Activated CD8-positive, alpha-beta memory T cell treated with anti-CD3 and anti-CD28 coated beads for 48 hours (primary cell): ENCODE data around the gene DNHD1.

ENCODE experiments used
- DNase-seq, 3 experiments: peaks; one replicate each; pipeline ENCODE4 v3.0.0-alpha.2; 2020; ENCODE audit warnings: low read depth in 2 of 3, low spot score in 2 of 3

Gene DNHD1

DNA sequence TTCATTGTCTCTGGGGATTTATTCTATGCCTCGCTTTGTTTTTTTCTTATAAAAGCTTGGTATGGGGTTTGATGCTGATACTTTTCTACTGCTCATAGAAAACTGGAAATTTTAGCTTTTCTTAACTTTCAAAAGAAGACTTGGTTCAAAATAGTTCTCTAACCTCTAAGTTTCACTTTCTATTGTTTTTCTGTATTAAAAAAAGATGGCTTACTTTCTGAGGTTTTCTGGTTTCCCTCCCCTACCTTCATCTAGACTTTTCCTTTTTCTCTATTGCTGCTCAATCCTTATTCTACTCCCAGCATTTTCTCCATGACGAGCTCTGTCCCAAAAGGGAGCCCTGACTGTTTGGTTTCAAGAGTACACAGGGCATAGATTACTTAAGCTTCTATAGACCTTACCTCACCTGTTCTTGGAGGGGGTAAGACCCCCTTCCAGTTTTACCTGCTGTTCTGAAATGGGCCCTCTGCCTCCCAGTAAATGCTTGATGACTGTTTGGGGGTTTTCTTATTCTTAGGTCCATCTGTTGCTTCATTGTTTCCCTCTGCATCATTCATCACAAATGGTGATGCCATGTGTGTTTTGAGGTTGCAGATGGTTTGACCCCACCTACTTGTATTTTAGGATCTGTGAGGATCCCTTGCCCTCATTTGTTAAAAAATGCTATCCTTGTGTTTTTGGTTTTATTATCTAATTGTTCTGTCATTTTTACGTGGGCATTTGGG lies 29.5 kb downstream of the DNHD1 start:
- DNase-seq: no peak

GRCh38 chr11:6529266-6529665 lies 32.2 kb downstream of the DNHD1 start:
- no peak for DNase-seq

DNA sequence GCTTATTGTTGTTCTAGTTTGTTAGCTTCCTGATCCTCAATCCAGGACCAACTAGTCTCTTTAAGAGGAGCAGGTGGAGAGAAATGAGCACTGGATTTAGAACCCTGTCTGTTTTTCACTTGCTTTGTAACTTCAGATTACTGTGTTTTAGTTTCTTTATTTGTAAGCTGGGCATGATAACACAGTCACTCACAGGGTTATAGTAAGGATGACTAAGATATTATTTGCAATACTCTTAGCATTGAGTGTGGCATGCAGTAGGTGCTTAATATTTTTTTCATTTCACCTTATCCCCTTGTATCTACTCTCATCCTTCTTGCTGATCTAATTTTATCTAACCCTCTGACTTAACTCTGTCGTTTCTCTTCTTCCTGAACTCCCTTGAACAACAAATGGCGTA lies 33.8 kb downstream of the DNHD1 start:
- no peak for DNase-seq

DNA sequence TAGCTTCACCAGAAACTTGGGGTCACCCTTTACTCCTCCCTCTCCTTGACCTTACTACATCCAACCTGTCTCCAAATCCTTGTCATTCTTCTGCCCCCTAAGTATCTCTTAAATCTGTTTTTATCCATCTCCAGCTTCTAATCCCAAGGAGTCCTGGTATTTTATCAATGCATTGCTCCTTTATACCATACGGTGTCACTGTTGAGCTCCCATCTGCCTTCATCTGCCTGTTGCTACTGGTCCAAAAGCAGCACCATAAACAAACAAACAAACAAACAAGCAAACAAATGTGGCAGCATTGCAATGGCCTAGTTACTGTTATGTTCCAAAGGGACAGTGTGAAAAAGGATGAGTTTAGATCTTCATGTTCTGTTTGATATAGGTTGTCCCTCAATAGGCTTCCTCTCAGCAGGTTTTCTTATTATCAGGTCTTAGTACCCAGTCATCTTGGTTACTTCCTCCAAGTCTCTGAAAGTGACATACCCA lies 34.2 kb downstream of the DNHD1 start:
- no peak for DNase-seq

DNA sequence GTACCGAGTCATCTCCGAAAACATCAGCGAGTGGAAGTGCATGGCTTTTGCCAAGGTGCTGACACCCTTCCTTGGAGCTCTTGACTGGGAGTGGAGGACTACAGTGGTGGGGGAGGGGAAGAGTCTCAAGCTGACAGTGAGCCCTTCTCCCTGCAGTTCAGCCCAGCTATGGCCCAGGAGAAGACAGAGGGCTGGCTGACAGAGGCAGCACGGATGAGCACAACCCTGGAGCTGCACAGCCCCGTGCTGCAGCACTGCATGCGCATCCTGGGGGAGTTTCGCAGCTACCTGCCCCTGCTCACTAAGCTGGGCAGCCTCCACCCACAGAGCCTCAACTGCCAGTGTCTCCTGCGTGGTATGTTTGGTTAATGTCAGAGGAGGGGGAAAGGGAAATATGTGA lies 41.4 kb downstream of the DNHD1 start:
- no peak for DNase-seq

- no peak for DNase-seq
Measured at GRCh38 chr11:6538945-6539344, 41.9 kb downstream of the DNHD1 start.

DNA sequence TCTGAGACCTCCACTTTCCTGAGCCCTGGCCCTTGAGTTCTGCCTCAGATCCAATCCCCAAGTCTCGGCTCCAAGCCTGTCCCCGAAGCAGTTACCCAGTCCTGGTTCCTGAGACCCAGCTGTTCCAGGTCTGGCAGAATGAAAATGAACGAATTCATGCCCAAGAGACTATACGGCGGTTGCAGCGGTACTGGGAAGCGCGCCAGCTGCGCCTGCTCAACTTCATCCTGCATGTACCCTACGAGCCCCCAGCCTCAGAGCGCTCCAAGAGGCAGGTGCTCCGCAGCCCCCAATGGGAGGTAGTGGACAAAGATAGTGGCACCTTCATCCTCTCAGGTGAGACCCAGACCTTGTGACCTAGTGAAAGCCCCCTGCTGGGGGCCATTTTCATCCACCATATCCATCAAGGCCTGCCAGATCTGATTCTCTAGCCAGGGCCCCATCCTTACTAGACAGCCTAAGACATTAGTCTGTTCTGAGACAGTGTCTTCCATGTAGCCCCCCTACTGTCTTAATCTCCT lies 42.7 kb downstream of the DNHD1 start:
- DNase-seq: no peak

DNA sequence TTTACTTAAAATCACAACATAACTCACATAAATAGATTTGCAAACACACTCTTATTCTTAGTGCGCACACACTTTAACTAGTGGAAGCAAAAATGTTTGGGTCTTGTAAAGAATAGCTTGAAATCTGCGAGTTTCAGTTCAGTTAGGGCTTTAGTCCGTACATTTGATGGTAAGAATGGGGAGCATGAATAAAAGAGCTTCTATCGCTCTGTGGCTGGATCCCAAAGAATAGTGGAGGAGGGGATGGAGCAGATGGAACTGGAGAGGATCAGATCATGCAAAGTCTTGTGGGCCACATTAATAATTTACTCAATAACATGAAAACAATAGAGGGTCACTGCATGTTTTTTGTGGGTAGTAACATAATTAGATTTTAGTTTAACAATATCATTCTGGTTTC lies 44.3 kb downstream of the DNHD1 start:
- DNase-seq: no peak

DNA sequence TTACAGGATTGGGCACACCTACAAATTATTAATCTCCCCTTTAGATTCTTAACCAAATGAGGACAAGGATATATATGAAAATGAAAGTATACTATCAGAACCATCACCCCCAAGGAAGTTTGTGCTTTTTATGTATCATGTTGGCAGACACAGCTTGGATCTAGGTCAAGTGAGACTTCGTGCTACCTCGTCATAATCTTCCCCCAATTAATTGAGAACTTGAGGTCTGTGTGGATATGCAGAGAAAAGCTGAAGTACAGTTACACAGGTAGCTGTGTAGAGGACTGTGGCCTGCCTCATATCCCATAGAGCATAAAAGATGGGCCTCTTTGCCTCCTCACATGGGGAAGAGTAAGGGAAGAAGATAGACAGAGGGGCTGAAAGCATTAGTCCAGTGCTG lies 45.6 kb downstream of the DNHD1 start:
- DNase-seq: no peak

DNA sequence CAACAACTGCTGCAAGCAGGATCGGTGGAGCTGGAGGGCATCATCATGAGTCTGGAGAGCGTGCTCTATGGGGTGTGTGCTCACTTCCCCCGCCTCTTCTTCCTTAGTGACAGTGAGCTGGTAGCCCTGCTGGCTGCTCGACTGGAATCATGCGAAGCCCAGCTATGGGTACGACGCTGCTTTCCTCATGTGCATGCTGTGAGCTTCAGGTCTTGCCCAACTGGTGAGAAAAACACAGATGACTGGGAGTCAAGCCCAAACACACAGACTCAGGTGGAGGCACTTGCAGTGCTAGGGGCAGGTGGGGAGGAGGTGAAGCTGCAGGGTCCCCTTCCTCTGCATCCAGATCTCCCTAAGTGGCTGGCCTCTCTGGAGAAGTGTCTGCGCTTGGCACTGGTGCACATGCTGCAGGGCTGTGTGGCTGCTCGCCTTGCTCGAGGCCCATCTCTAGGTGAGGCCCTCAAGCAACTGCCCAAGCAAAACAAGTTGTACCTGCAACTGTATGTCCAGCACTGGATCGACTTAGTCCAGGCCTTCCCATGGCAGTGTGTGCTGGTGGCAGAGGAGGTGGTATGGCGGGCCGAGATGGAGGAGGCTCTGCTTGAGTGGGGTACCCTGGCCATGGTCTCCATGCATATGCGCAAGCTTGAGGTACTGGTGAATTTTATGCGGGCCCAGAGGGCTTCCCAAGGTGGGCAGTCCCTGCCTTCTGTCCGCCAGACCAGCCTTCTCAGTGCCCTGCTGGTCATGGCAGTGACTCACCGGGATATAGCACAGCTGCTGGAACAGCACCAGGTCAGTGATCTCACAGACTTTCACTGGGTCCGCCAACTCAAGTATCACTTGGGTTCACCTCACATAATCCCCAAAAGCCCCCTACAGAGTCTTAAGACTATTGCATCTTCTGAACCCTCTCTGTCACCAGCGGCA lies 48.1 kb downstream of the DNHD1 start:
- no peak for DNase-seq

- DNase-seq: no peak
Measured at GRCh38 chr11:6545917-6546605, 49.0 kb downstream of the DNHD1 start.

- DNase-seq: no peak
Measured at GRCh38 chr11:6546735-6547134, 49.7 kb downstream of the DNHD1 start.

GRCh38 chr11:6547177-6547576 lies 50.1 kb downstream of the DNHD1 start:
- no peak for DNase-seq

DNA sequence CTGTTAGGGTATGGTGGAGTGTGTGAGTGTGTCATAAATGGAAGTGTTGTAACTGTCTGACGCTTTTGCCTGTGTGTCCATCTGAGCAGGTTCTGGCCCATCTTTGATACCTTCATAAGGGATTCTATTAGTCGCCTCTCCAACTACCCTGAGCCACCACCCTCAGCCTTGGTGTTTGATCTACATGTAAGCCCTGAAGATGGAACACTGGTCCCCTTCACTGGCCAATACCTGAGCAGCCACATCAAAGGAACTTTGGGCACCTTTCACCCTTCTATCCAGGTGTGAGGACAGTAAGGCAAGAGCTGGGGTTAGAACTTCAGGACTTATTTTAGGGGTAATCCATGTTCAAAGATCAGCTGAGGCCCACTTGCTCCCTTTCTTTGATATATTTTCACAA lies 51.0 kb downstream of the DNHD1 start:
- DNase-seq: no peak

DNA sequence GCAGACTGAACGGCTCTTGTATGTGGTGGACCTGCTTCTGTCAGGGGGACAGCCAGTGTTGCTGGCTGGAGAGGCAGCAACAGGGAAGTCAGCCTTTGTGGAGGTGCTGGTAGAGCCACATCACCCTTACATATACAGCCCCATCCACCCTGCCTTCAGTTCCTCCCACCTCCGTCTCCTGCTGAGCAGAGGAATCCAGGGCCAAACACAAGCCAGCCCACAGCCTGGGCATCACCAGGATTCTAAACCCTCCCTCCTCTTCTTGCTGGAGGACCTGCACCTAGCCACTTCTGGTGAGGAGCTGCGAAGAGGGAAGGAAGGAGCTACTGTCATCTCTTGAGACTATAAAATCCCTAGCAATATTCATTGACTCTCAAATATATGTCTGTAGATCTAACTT lies 51.6 kb downstream of the DNHD1 start:
- DNase-seq: no peak

- no peak for DNase-seq
Measured at GRCh38 chr11:6553634-6554033, 56.6 kb downstream of the DNHD1 start.

DNA sequence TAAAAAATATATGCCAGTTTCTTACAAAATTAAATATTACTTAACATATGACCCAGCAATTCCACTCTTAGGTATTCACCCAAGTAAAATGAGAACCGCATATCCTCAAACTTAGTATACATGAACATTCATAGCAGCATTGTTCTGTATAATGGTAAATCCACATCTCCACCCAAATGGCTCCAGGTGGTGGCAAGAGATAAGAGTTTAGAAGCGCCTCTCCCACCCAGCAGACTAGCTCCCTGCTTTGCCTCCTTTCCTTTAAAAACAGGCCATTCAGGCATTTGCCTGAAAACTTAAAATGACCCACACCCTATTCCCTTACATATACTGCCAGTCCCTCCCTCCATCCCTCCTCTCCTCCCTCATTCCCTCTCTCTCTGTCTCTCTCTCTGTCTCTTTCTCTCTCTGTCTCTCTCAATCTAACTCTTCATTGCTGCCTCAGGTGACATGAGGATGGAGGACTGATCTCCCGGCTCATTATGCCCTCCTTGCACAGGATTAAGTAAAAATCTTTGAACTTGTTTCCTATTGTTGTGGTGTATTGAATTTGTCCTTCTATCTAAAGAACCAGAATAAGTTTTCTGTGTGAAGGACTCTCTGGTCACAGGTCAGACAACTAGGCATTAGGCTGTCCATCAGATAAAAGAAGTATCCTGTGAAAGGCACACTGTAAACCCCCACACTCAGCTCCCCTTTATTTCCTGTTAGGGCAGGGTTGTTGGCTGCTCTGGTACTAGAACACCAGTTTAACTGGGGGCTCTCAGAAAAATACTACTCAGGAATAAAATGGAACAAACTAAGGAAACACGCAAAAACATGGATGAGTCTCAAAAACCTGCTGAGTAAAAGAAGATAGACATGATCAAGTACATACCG lies 58.0 kb downstream of the DNHD1 start:
- DNase-seq: no peak

GRCh38 chr11:6556139-6556949 lies 59.3 kb downstream of the DNHD1 start:
- DNase-seq: no peak

DNA sequence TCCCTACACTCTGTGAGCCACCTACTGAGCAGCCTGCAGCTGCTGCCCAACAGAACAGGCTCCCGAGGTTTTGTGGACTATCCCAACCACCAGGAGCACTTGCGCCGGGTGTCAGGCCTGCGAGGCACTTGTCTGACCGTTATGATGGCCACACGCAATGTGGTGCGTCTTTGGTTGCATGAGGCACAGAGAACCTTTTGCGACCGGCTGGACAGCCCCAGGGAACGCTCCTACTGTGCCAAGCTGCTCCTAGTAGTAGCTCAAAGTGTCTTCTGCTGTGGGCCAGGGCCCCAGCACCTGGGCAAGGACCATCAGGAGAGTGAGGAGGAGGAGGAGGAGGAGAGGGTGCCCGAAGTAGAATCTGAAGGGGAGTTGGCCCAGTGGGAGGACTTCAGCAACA lies 60.0 kb downstream of the DNHD1 start:
- DNase-seq: no peak
